WI38 (cell line): ENCODE data around the gene GPX5.
"Not testable (repeated sequence)": the region's sequence is repeated elsewhere in the genome, so short reads cannot be mapped to it uniquely, and the experiment has no call there.

Source experiments
- H3K4me3 ChIP-seq: 2 replicates; pipeline ENCODE4 v1.5.1; 2011; ENCODE audit warnings: low read depth, mild to moderate bottlenecking, control low read depth, low read length
- CTCF ChIP-seq: IDR thresholded peaks from 2 replicates; pipeline ENCODE4 v1.5.1; 2012; ENCODE audit warnings: low read depth, mild to moderate bottlenecking, control low read depth, low read length

Gene GPX5

GRCh38 chr6:28505733-28506132 lies 19.9 kb upstream of the GPX5 start:
- no peak overlapping the region for H3K4me3 ChIP-seq
- no peak for TF ChIP-seq CTCF

GRCh38 chr6:28506807-28507475 lies 18.7 kb upstream of the GPX5 start:
- no peak for TF ChIP-seq CTCF
- no peak overlapping the region for H3K4me3 ChIP-seq

GRCh38 chr6:28511628-28512300 lies 13.9 kb upstream of the GPX5 start:
- TF ChIP-seq CTCF = no peak
- no peak overlapping the region for H3K4me3 ChIP-seq

GRCh38 chr6:28512387-28512786 lies 13.3 kb upstream of the GPX5 start:
- not testable (repeated sequence) for H3K4me3 ChIP-seq

GRCh38 chr6:28515676-28516075 lies 10.0 kb upstream of the GPX5 start, which contains the start of gene GPX6:
Gene GPX6 (minus strand): TSS chr6:28515793. CDS start chr6:28515743, 50 bp downstream.
- H3K4me3 ChIP-seq = no peak within 1 kb of the TSS
- no peak for TF ChIP-seq CTCF

- H3K4me3 ChIP-seq = no peak overlapping the region
- TF ChIP-seq CTCF = no peak
These were observed 7.7 kb upstream of the GPX5 start for GRCh38 chr6:28517964-28518363.

- no peak overlapping the region for H3K4me3 ChIP-seq
- no peak for TF ChIP-seq CTCF
These were observed 3.0 kb upstream of the GPX5 start for GRCh38 chr6:28522594-28523240.
